K562 (cell line): Measurements from ENCODE around the gene LMAN2. TPM values are rescaled to one million over a fixed set of nuclear protein-coding genes. Genes with fewer than 3 reads are reported as not detected.

Experiments
- ELF1 ChIP-seq: fragments of 200-800 bp; sonication (Bioruptor generic); IDR thresholded peaks from 2 replicates; pipeline ENCODE4 v1.6.1; 2016; ENCODE audit warnings: missing genetic modification characterization, missing compliant biosample characterization
- EP400 ChIP-seq: fragments of 450-650 bp; IDR thresholded peaks from 2 replicates; pipeline ENCODE4 v1.6.1; 2017; ENCODE audit warnings: antibody characterized with exemption, mild to moderate bottlenecking, moderate library complexity
- HDAC8 ChIP-seq: fragments of 450-650 bp; IDR thresholded peaks from 2 replicates; pipeline ENCODE4 v1.6.1; 2016; ENCODE audit warnings: mild to moderate bottlenecking, missing genetic modification characterization, moderate library complexity, missing compliant biosample characterization
- JUND ChIP-seq, 2 experiments: IDR thresholded peaks; 2 replicates in 1 of 2; 3 replicates in 1 of 2; pipeline ENCODE4 v1.6.1; 2011; ENCODE audit warnings: borderline replicate concordance in 2 of 2, low read depth in 2 of 2, low read length in 2 of 2, improper control_type of control experiment in 1 of 2, missing biosample characterization in 1 of 2, missing genetic modification characterization in 1 of 2, missing genetic modification reagents in 1 of 2
- NR1H2 ChIP-seq: sonication (generic); formaldehyde crosslinking; IDR thresholded peaks from 2 replicates; pipeline ENCODE4 v1.4.0; 2020; ENCODE audit warnings: mild to moderate bottlenecking, missing genetic modification reagents
- PPARD ChIP-seq: fragments of 250-450 bp; sonication (Bioruptor Pico); IDR thresholded peaks from 2 replicates; pipeline ENCODE4 v1.8.0; 2022; ENCODE audit warnings: inconsistent platforms, mild to moderate bottlenecking, moderate library complexity
- THAP12 ChIP-seq: fragments of 250-450 bp; sonication (Bioruptor Pico); IDR thresholded peaks from 2 replicates; pipeline ENCODE4 v1.9.0; 2021; ENCODE audit warnings: mild to moderate bottlenecking, inconsistent platforms
- polyA plus RNA-seq, 8 experiments: library from polyadenylated mRNA; depleted of rRNA in 4 of 8; stranded (reverse) in 5 of 8; unstranded in 3 of 8; fragments of >200 nt; fragmentation: Nextera tagmentation in 2 of 8; fragmentation: Illumina TruSeq in 1 of 8; extraction: Ambion mirVana in 2 of 8; extraction: Trizol in 1 of 8; gene quantifications; 2 replicates each; pipeline versions ENCODE4 v1.2.1 to v1.2.3, GENCODE V29; 2011 to 2014; ENCODE audit warnings: inconsistent platforms in 1 of 8, missing spikeins in 1 of 8
- total RNA-seq, 7 experiments: library from RNA; depleted of rRNA in 6 of 7; stranded (reverse); fragments of >200 nt in 6 of 7; fragmentation: Illumina TruSeq in 2 of 7; extraction: Trizol in 2 of 7; gene quantifications; 2 replicates each; pipeline versions ENCODE4 v1.2.1 to v1.2.3, GENCODE V29; 2011 to 2021; ENCODE audit warnings: low replicate concordance in 1 of 7
- TF ChIP-seq, protein P1 (sequence below): IDR thresholded peaks from 3 replicates; pipeline ENCODE4 v1.6.1; 2011; ENCODE audit warnings: borderline replicate concordance, mild to moderate bottlenecking, moderate library complexity; ENCODE audit not compliant: insufficient read length; ENCODE audit errors: extremely low read depth

Gene LMAN2
- total and polyA plus RNA-seq, 9 of the 15 experiments (the other 6 are each of a cell fraction or from before 2014, with no cell fraction given): 2.7 to 254 (median 136) TPM

DNA sequence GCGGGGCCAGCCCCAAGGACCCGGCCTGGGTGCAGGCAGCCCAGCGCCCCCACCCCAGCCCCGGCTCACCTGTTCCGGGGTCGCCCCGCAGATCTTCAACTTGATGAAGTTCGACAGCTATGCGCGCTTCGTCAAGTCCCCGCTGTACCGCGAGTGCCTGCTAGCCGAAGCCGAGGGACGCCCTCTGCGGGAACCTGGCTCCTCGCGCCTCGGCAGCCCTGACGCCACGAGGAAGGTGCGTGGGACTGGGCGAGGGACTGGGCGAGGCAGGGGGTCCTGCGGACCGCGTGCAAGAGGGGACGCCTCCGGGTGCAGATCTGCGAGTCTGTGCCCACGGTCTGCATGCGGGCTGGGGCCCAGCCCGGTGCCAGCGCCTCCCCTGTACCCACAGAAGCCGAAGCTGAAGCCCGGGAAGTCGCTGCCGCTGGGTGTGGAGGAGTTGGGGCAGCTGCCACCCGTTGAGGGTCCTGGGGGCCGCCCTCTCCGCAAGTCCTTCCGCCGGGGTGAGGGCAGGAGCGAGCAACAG lies 15.9 kb upstream of the LMAN2 start (continued):
- TF ChIP-seq, protein P1, sequence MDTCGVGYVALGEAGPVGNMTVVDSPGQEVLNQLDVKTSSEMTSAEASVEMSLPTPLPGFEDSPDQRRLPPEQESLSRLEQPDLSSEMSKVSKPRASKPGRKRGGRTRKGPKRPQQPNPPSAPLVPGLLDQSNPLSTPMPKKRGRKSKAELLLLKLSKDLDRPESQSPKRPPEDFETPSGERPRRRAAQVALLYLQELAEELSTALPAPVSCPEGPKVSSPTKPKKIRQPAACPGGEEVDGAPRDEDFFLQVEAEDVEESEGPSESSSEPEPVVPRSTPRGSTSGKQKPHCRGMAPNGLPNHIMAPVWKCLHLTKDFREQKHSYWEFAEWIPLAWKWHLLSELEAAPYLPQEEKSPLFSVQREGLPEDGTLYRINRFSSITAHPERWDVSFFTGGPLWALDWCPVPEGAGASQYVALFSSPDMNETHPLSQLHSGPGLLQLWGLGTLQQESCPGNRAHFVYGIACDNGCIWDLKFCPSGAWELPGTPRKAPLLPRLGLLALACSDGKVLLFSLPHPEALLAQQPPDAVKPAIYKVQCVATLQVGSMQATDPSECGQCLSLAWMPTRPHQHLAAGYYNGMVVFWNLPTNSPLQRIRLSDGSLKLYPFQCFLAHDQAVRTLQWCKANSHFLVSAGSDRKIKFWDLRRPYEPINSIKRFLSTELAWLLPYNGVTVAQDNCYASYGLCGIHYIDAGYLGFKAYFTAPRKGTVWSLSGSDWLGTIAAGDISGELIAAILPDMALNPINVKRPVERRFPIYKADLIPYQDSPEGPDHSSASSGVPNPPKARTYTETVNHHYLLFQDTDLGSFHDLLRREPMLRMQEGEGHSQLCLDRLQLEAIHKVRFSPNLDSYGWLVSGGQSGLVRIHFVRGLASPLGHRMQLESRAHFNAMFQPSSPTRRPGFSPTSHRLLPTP: no peak
- TF ChIP-seq HDAC8 (peak; percentile 79), THAP12 (CRISPR knock-in tag) (no peak), EP400 (peak; percentile 84; the same call in 1 of the 2 replicates), JUND (IDR thresholded peaks at IDR 0.05; ENCODE audit: borderline replicate concordance, low read depth, low read length) (no peak), JUND (tag; IDR thresholded peaks at IDR 0.05; ENCODE audit: borderline replicate concordance, low read depth, low read length) (peak; percentile 22; the same call in 1 of the 3 replicates), PPARD (no peak), NR1H2 (CRISPR knock-in tag) (0 out of 2 replicates have a peak, but pooled peaks have one; percentile 65), ELF1 (peak; percentile 49; the same call in 1 of the 2 replicates)
